Measurements from ENCODE around the gene ARHGEF5. TPM values are rescaled to one million over a fixed set of nuclear protein-coding genes. Genes with fewer than 3 reads are reported as not detected.
"Not testable (repeated sequence)": the region's sequence is repeated elsewhere in the genome, so short reads cannot be mapped to it uniquely, and the experiment has no call there.

Gene ARHGEF5
- total RNA-seq, result 2.4 and 2.7 TPM in 2 replicates
- long read RNA-seq, result 0 reads

DNA sequence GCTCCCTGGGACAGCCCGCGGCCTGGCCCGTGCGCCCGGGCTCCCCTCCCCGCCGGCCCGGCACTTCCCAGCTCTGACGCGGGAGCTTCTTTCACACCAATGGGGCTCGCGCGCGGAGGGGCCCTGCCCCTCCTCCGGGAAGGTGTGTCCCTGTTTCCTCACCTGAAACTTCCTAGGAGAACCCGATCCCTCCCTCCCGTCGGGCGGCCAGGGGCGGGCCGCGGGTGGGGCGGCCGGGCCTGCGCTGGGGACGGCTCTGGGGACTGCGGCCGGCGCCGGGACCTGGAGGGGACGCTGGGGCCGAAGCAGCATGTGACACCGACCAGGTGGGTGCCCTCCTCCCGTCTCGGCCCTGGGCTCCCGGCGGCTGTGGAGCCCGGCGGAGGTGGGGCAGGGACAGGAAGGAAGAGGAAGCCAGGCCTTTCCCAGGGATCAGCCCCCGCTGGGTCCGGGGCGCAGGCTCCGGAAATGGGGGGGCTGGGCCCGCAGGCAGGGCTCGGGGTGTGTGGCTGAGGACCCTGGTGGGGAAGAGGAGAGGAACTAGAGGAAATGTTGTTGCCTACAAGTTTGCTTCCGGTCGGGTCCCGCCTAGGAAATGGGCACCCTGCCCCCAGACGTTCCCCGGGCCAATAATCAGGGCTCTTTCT, at the start of gene ARHGEF5:
ARHGEF5 (plus strand) TSS at position 227 of the 647 bp plus-strand sequence. CDS start 7,268 bp downstream, outside the sequence.
- peak within 1 kb of the TSS; percentile 80 for H3K4me3 Mint-ChIP-seq
- H3K36me3 Mint-ChIP-seq (ENCODE audit: low read depth); H3K4me1 Mint-ChIP-seq; DNase-seq (ENCODE audit: low read depth, low spot score); H3K27me3 Mint-ChIP-seq (ENCODE audit: low read depth); H3K9me3 Mint-ChIP-seq; H3K27ac Mint-ChIP-seq (ENCODE audit: unreplicated experiment): not testable (repeated sequence)

DNA sequence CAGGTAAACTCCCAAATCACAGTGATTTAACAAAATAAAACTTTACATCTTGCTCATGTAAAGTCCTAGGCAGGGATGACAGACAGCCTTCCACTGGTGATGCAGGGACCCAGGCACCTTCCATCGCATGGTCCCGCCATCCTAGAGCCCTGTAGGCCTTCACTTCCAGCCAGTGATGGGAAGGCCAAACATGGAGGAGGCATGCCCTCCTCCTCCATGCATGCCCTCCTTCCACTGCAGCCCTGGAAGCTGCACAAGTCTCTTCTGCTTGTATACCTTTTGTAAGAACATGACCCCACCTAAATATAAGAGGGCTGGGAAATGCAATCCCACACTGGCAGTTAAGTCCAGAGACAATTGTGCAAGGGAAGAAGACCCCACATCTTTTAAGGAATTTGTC, 45.5 kb upstream of the ARHGEF5 start:
- not testable (repeated sequence) for H3K27ac Mint-ChIP-seq (ENCODE audit: unreplicated experiment); H3K36me3 Mint-ChIP-seq (ENCODE audit: low read depth); H3K4me1 Mint-ChIP-seq; H3K27me3 Mint-ChIP-seq (ENCODE audit: low read depth); H3K9me3 Mint-ChIP-seq; DNase-seq (ENCODE audit: low read depth, low spot score); H3K4me3 Mint-ChIP-seq

DNA sequence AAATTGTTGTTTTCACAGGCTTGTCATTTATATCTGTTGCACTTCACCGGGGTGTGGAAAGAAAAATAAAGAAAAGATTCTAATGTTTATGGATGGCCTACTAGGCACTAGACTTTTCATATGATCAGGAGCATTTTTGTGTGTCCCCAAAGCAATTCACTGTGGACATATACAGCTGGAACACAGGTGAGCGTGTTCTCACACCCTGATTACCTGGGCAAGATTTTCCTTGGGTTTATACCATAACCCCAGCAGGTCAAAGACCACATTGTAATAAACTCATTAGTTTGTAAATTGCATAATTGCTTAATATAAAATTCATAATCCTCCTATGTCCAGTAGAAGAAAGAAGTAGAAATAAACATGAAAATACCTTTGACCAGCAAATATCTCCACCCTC, 44.0 kb upstream of the ARHGEF5 start:
- H3K27ac Mint-ChIP-seq (ENCODE audit: unreplicated experiment); H3K4me1 Mint-ChIP-seq; DNase-seq (ENCODE audit: low read depth, low spot score); H3K27me3 Mint-ChIP-seq (ENCODE audit: low read depth); H3K9me3 Mint-ChIP-seq; H3K36me3 Mint-ChIP-seq (ENCODE audit: low read depth); H3K4me3 Mint-ChIP-seq: not testable (repeated sequence)

DNA sequence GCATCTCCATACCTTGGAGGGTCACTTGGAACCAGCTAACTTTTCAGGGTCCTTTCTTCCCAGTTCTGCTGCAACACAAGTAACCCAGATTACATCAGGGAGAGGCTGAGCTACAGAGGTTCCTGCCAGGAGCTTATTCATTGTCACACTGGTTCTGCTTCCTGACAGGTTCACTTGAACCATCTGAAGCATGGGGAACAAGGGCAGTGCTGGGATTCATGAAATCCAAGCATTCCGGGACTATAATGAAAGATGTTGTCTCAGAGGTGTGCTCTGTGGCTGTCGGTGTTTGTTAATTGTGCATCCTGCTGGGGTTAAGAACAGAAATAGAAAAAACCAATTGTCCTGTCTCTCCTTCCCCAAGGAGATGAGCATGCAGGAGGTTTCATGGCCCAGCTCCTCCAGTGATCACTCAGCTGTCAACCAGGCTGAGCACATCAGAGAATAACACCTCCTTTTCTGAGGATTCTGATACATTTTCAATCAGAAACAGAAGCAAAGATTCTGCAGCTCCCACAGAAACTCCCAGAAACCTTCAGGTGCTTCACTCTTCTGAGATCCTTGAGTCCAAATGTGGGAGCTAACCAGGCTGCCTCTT, 43.2 kb upstream of the ARHGEF5 start, which contains the start of gene OR2A1:
OR2A1 (plus strand) TSS at position 548 of the 598 bp plus-strand sequence. CDS start 5,706 bp downstream, outside the sequence.
- H3K27me3 Mint-ChIP-seq (ENCODE audit: low read depth); H3K4me1 Mint-ChIP-seq; DNase-seq (ENCODE audit: low read depth, low spot score); H3K36me3 Mint-ChIP-seq (ENCODE audit: low read depth); H3K4me3 Mint-ChIP-seq; H3K27ac Mint-ChIP-seq (ENCODE audit: unreplicated experiment); H3K9me3 Mint-ChIP-seq: not testable (repeated sequence)

DNA sequence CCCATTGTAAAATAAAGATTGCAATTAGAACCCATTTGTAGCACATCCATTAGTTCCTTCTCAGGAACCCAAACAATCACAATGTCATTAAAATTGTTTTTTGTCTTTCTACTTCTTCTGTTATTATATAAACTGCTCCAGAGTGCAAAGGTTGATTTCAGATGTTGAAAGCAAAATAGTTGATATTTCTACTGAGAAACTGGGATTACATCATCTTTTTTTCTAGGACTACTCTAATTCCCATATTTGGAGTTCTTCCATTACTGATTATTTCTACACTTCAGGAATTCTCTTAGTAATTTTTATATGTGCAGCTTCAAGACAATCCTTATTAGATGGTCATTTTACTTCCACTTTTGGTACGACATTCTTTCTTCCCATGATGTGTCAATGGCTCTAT, 37.7 kb upstream of the ARHGEF5 start:
- not testable (repeated sequence) for H3K36me3 Mint-ChIP-seq (ENCODE audit: low read depth); H3K4me1 Mint-ChIP-seq; H3K27ac Mint-ChIP-seq (ENCODE audit: unreplicated experiment); H3K9me3 Mint-ChIP-seq; H3K4me3 Mint-ChIP-seq; DNase-seq (ENCODE audit: low read depth, low spot score); H3K27me3 Mint-ChIP-seq (ENCODE audit: low read depth)

DNA sequence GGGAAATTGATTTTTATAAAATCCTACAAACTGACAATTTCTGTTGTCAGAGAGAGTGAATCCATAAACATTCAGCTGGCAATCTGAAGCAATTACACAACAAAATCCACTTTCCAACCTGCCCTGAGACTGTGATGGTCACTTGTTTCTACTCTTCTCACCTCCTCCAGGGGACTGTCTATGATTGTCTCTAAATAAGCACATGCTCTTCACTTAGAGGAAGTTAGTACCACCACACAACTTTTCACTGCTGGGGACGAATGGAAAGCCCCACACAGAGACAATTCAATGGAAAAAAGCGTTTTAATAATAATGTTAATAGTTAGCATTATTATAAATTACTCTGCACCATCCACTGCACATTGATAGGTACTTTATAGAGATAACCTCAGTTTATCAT, 35.7 kb upstream of the ARHGEF5 start:
- H3K9me3 Mint-ChIP-seq; H3K4me3 Mint-ChIP-seq; H3K36me3 Mint-ChIP-seq (ENCODE audit: low read depth); H3K27me3 Mint-ChIP-seq (ENCODE audit: low read depth); DNase-seq (ENCODE audit: low read depth, low spot score); H3K27ac Mint-ChIP-seq (ENCODE audit: unreplicated experiment); H3K4me1 Mint-ChIP-seq: not testable (repeated sequence)

DNA sequence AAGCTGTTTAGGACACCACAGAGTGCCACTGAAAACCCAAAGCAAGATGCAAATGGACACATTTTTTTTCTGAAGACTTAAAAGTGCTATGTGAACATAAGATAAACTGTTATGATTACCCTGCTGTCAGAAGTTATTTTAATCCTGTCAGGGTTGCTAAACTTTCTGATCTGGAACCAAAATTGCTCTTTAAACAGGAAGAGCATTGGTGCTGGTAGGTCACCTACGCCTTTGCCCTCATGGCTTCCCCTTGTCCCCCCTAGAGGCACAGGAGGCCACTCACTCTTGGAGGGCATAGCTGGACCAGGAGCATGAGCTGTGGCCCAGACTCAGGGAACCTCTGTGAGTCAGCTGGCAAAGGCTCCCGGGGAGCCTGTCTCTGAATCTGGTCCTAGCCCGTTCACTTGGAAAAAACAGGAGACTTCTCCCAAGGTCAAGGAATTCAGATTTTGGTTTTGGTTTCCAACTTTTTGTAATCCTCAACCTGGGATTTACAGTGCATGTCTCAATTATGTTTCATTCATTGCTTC, 33.5 kb upstream of the ARHGEF5 start:
- not testable (repeated sequence) for H3K4me1 Mint-ChIP-seq; H3K36me3 Mint-ChIP-seq (ENCODE audit: low read depth); H3K27me3 Mint-ChIP-seq (ENCODE audit: low read depth); H3K27ac Mint-ChIP-seq (ENCODE audit: unreplicated experiment); DNase-seq (ENCODE audit: low read depth, low spot score); H3K4me3 Mint-ChIP-seq; H3K9me3 Mint-ChIP-seq

DNA sequence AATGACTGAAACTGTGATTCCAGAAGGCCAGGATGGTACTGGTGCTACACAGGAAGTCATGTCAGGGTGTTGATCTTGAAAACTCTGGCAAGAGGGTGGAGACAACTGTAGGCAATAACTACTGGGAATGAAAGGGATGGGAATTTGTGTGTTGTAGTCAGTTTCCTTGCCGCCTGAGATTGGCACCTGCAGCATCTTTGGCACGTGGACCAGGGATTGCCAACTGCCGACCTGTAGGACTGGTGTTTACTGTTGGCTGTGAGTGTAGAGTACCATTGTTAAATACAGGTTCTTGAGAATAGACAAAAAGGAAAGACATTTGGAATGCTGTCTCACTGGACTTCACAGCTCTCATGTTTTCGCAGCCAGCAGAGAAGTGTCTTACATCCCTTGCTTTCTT, 31.8 kb upstream of the ARHGEF5 start:
- H3K36me3 Mint-ChIP-seq (ENCODE audit: low read depth); H3K4me3 Mint-ChIP-seq; H3K27me3 Mint-ChIP-seq (ENCODE audit: low read depth): not testable (repeated sequence)

DNA sequence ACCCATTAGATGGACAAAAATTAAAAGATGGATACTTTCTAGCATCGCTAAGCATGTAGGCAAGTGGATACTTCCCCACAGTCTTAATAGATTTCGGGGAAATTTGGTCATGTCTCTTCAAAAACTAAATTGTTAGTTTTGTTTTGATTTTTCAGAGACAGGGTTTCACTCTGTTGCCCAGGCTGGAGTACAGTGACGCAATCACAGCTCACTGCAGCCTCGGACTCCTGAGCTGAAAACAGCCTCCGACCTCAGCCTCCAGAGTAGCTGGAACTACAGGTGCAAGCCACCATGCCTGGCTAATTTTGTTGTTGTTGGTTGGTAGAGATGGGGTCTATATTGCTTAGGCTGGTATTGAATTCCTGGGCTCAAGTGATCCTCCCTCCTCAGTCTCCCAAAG, 29.3 kb upstream of the ARHGEF5 start:
- not testable (repeated sequence) for H3K9me3 Mint-ChIP-seq; H3K4me1 Mint-ChIP-seq; H3K36me3 Mint-ChIP-seq (ENCODE audit: low read depth); DNase-seq (ENCODE audit: low read depth, low spot score); H3K4me3 Mint-ChIP-seq; H3K27ac Mint-ChIP-seq (ENCODE audit: unreplicated experiment); H3K27me3 Mint-ChIP-seq (ENCODE audit: low read depth)

More for the DNA sequence above, 31.8 kb upstream of the ARHGEF5 start:
- not testable (repeated sequence) for H3K9me3 Mint-ChIP-seq; H3K27ac Mint-ChIP-seq (ENCODE audit: unreplicated experiment); H3K4me1 Mint-ChIP-seq; DNase-seq (ENCODE audit: low read depth, low spot score)

DNA sequence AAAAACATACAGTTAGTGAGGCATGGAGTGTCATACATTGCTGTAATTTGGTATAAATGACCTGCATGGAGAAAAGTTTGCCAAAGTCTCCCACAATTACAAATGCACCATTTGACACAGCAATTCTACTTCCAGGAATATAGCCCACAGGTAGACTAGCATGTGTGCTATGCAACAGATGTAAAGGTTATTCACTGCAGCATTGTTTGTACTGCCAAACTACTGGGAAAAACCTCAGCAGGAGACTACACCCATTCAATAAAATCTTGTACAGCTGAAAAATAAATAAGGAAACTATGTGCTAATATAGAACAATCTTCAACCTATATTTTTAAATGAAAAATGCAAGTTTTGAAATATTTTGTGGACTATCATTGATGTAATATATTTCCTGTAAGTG, 25.2 kb upstream of the ARHGEF5 start:
- not testable (repeated sequence) for H3K9me3 Mint-ChIP-seq; H3K27me3 Mint-ChIP-seq (ENCODE audit: low read depth); H3K4me1 Mint-ChIP-seq; H3K27ac Mint-ChIP-seq (ENCODE audit: unreplicated experiment); H3K36me3 Mint-ChIP-seq (ENCODE audit: low read depth); H3K4me3 Mint-ChIP-seq; DNase-seq (ENCODE audit: low read depth, low spot score)

DNA sequence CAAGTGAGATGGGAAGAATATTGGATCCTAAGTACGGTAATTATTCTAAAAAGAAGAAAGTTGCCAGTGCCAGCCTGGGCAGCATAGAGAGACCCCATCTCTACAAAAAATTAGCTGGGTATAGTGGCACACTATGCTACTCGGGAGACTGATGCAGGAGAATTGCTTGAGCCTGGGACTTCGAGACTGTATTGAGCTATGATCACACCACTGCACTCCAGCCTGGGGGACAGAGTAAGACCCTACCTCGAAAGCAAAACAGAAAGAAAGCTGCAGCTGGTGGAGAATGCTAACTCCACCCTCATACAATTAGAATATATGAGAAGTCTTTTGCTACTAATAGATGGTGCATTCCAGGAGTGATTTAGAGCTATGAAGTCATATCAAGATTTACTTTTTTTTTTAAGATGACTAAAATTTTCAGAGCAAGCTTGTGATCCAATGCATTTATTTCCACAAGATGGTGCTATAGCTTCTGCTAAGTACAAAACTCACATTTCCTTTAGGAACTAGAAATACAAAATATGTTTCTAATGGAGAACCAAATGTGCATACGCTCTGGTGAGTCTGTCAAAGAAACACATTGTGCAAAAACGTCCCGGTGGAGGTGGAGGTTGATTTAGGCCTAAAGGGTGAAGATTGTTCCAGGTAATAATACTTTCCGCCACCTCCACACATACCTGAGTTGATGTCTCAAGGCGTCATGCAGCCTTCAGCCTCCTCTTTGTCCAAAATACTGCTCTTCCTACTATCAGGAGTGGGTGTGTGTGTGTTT, 23.8 kb upstream of the ARHGEF5 start:
- not testable (repeated sequence) for H3K4me3 Mint-ChIP-seq; H3K36me3 Mint-ChIP-seq (ENCODE audit: low read depth); H3K27me3 Mint-ChIP-seq (ENCODE audit: low read depth); H3K9me3 Mint-ChIP-seq; H3K27ac Mint-ChIP-seq (ENCODE audit: unreplicated experiment); DNase-seq (ENCODE audit: low read depth, low spot score); H3K4me1 Mint-ChIP-seq

DNA sequence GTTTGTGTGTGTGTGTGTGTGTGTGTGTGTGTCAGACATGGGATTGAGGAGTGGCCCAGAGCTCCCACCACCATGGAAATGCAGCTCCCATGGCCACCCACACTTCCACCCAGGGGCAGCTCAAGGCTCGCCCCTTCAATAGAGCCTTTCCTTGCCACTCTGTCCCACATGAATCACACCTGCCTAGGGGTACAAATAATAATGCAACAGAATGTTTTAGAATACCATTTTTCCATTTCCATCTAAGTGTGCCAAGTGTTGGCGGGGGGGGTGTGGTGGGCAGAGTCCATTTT, 23.3 kb upstream of the ARHGEF5 start:
- H3K4me3 Mint-ChIP-seq; H3K27me3 Mint-ChIP-seq (ENCODE audit: low read depth); H3K9me3 Mint-ChIP-seq; DNase-seq (ENCODE audit: low read depth, low spot score); H3K4me1 Mint-ChIP-seq; H3K27ac Mint-ChIP-seq (ENCODE audit: unreplicated experiment); H3K36me3 Mint-ChIP-seq (ENCODE audit: low read depth): not testable (repeated sequence)

DNA sequence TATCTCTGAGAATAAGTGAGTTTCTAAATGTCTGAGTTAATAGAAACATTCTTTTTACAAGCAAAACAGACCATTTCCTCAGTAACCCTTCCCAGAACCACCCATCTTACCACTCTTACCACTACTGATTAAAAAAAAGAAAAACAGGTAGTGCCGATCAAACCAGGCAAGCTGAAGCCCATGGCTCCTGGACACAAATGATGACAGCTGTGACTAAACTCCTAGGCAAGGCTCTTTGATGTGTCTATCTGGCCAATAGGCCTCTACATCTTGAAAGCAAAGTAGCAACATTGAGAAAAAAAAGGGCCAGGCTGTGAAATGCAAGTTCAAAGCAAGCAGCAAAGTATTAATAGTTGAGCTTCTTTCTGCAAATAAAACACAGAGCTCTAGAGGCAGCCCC, 6.6 kb upstream of the ARHGEF5 start:
- not testable (repeated sequence) for H3K27me3 Mint-ChIP-seq (ENCODE audit: low read depth); H3K9me3 Mint-ChIP-seq; H3K36me3 Mint-ChIP-seq (ENCODE audit: low read depth); DNase-seq (ENCODE audit: low read depth, low spot score); H3K27ac Mint-ChIP-seq (ENCODE audit: unreplicated experiment); H3K4me3 Mint-ChIP-seq; H3K4me1 Mint-ChIP-seq
